Measurements from ENCODE around the gene SDK1.

The SDK1 gene, protein sequence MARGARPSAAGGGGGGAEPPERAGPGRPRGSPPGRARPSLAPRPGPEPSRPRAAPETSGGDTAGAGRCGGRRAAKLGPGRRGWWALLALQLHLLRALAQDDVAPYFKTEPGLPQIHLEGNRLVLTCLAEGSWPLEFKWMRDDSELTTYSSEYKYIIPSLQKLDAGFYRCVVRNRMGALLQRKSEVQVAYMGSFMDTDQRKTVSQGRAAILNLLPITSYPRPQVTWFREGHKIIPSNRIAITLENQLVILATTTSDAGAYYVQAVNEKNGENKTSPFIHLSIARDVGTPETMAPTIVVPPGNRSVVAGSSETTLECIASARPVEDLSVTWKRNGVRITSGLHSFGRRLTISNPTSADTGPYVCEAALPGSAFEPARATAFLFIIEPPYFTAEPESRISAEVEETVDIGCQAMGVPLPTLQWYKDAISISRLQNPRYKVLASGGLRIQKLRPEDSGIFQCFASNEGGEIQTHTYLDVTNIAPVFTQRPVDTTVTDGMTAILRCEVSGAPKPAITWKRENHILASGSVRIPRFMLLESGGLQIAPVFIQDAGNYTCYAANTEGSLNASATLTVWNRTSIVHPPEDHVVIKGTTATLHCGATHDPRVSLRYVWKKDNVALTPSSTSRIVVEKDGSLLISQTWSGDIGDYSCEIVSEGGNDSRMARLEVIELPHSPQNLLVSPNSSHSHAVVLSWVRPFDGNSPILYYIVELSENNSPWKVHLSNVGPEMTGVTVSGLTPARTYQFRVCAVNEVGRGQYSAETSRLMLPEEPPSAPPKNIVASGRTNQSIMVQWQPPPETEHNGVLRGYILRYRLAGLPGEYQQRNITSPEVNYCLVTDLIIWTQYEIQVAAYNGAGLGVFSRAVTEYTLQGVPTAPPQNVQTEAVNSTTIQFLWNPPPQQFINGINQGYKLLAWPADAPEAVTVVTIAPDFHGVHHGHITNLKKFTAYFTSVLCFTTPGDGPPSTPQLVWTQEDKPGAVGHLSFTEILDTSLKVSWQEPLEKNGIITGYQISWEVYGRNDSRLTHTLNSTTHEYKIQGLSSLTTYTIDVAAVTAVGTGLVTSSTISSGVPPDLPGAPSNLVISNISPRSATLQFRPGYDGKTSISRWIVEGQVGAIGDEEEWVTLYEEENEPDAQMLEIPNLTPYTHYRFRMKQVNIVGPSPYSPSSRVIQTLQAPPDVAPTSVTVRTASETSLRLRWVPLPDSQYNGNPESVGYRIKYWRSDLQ (N-terminal part only)

DNA sequence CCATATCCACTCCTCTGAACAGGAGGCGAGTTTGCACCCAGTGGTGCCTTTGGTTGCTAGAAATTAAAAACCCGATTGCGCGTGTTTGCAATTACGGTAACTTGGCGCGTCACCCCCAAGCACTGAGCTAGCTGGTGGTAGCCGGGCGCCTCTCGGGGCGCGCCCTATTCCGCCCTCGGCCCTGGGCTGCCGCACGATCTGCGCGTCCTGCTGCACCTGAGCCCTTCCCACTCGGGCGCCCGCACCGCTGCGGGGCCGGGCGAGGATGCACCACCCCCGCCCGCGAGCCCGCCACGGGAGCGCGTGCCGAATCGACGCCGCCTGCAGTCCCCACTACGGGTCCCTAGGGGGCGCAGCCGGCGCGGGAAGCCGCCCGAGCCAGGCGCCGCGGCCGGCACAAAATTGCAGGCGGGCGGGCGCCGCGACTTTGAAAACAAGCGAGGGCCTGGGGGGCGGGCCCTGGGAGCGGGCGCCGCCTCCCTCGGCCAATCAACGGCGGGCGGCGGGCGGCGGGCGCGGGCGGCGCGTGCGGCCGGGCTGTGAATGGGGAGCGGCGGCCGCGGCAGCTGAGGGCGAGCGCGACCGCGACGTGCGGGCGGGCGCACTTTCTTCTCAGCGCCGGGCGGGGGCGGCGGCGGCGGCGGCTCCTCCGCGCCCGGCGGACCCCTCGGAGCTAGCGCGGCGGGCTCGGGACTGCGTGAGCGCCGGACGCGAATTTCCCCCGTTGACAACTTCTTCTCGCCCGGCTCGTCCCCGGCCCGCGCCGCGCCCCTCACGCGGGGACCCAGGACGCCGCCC is at the start of gene SDK1:
Gene SDK1, plus strand, starts transcription at position 602 of the 798 bp plus-strand sequence. CDS start 335 bp downstream, outside the sequence.
- DNase-seq = peak in 55 of 56 donors; percentile 19 to 92 (median 76)

DNA sequence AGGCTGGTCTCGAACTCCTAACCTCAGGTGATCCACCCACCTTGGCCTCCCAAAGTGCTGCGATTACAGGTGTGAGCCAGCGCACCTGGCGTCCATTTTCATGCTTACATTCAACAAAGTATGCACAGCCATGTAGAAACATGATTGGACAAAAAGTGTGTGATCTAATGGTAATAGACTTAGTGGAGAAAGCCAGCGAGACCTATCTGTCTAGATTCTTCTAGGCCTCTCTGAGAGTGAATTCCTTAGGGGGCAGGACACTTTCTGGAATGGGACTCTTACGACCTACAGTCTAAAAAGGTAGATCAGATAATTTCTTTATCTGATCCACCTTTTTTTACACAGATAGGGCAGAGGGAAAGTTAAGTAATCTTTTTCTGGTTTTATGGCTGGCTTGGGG is 46.3 kb upstream of the SDK1 start:
- DNase-seq = no peak

DNA sequence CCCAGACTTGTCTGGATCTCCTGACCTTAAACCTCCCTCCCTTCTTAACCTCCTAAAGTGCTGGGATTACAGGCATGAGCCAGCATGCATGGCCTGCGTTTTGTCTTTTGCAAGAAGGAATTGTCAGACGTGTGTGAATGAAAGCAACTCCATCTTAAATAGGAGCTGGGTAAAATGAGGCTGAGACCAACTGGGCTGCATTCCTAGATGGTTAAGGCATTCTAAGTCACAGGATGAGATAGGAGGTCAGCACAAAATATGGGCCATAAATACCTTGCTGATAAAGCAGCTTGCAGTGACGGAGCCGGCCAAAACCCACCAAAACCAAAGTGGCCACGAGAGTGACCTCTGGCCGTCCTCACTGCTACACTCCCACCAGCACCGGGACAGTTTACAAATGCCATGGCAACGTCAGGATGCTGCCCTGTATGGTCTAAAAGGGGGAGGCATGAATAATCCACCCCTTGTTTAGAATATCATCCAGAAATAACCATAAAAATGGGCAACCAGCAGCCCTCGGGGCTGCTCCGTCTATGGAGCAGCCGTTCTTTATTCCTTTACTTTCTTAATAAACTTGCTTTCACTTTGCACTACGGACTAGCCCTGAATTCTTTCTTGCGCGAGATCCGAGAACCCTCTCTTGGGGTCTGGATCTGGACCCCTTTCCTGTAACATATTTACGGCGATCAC is 41.2 kb upstream of the SDK1 start:
- DNase-seq = no peak

DNA sequence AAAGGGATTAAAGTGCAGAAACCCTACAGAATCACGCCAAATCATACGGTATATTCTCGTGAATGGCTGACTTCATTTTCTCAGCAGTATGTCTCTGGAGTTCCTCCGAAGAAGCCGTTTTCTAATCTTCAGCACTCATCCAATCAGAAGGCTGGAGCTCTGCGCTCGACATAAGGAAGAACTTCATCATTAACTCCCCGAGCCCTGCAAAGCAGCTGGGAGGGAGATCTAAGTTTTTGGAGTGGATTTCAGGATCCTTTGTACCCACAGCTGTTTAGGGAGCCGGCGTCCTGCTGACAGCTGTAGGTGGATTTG is 40.7 kb upstream of the SDK1 start:
- DNase-seq = no peak

DNA sequence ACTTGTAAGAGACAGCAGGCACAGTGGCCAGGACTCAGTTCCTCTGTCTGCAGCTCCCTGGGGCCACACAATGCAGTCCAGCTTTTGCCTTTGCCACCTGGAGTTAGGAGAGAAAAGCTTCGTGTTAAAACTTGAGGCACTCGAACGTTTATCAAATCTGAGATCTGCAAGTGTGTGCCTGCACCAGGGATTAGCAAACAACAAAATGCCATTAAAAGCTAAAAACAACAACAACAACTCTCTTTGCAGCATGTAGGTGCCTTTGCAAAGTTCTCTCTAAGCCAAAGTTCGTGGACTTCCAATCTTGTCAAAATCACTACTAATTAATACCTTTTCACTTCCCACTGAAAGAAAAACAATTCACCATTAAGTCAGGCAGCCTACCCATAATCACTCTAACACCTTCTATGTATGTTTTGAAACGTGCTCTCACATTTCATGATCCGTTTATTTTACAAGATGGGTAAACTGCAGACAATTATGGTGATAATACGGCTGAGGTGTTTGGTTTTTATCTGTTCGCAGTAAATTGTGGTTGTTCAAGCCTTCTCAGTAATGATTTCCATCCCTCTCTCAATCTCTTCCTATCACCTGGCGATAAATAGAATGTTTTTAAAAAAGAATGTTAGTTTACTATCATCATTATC is 36.2 kb upstream of the SDK1 start:
- no peak for DNase-seq

DNA sequence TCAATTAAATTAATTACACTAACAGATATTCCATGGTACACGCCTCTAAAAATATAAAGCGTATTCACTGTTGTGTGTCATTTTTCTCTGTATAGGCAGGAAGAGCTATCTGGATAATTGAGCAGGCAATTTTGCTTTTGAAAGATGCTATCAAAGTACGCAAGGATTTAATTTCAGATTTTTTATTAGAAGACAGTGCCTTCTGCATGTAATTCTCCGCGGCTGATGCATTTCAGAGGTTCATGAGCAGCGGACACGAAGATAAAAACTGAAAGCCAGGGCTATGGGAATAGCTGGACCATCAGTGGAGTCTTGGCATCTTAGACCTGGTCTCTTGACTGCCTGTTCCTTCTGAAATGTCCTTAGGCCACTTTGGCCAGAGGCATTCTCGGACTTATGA is 35.7 kb upstream of the SDK1 start:
- no peak for DNase-seq

DNA sequence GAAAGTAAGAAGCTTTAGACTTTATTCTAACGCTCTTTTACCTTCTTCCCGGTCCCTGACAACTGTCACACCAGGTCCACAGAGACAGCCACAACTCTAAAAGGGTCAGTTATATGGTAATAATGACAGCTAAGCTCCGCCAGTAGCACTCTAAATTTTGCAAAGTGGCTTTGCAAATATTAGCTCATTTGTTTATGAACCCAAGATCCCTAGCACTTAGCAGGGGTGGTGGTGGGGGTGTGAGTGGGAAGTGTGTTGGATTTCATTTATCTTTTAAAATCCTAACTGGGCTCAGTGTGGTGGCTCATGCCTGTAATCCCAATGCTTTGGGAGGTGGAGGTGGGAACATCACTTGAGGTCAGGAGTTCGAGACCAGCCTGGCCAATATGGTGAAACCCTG is 34.8 kb upstream of the SDK1 start:
- no peak for DNase-seq

DNA sequence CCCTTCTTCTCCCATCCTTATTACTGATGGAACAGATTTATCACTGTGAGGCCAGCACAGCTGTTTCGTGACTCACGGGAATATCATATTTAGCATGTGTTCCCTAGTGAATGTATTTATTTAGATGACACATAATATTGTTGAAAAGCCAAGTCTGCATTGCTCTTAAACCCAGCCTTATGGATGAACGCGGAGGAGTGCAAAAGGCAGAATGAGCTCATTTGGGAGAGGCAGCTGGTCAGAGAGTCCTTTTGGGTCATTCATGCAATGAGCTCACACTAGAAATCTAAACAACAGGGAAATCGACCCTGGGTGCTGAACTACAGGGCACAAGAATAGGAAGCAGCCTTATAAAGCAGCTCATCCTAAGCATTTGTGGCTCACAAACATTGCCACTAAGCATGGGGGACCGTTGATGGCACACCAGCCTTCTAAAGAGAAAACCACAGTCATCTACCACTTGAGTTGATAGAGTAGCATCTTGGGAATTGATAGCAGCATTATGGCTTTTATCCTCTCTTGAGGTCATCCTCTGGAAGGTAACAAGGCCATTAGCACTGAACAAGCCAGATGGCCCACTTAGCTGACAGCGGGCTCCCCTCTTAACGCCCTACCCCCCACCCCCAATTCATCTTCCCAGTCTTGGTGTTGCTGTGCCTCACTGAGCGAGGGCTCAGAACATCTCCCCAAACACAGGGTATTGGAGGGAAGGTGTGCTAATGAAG is 32.9 kb upstream of the SDK1 start:
- DNase-seq = peak in 9 of 56 donors; percentile 1 to 44 (median 12)

DNA sequence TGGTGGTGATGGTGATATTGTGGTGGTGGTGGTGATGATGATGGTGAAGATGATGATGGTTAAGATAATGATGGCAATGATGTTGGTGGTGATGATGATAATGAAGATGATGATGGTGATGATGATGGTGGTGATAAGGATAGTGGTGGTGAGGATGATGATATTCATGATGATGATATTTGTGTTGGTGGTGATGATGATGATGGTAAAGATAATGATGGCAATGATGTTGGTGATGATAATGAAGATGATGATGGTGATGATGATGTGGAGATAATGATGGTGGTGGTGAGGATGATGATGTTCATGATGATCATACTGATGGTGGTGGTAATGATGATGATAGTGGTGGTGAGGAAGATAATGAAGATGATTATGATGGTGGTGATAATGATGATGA is 30.7 kb upstream of the SDK1 start:
- DNase-seq = no peak

DNA sequence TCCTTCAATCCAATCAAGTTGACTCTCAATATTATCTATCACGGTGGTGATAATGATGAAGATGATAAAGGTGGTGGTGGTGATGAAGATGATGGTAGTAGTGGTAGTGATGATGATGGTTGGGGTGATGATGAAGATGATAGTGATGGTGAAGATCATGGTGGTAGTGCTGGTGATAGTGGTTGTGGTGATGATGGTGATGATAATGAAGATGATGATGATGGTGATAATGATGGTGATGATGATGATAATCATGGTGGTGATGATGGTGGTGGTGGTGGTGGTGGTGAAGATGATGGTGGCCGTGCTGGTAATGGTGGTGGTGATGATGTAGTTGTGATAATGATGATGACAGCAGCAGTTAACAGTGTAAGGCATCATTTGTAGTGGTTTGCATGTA is 29.8 kb upstream of the SDK1 start:
- DNase-seq = no peak

DNA sequence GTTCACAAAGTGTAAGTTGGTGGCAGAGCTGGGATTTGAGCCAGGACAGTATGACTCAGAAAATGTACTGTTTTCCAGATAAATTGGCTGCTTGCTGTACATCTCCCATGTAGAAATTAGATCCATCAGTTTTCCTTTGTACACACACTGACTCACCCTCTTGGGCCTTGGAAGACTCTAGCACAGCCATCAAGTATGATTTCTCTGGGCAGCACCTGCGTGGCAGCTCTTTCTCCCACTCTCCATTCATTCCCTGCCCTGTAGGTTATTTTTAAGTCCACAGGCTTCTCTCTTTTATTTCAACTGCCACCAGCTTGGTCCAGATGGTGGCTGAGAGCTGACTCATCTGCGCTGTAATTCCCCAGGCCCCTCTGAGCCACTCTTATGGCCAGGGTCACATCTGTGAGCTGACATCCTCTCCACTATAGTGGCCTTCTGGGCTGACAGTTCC is 28.3 kb upstream of the SDK1 start:
- DNase-seq = peak in 1 of 56 donors; percentile 4

DNA sequence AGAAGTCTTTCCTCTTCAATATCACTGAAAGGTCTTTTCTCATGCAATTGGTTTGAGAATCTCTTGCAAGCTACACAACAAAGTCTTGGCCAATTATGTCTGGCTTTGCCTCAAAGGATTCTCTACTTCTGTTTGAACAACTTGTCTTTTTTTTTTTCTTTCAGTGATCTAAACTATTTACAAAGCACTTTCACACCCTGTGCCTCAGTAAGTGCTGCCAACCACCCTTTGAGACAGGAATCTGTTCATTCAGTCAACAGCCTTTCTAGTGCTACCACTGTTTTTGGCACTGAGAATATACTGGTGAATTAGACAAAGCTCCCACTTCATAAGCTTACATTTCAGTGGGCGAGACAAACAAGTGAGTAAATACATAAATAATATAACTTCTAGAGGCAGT is 26.9 kb upstream of the SDK1 start:
- DNase-seq = peak in 3 of 56 donors; percentile 4 to 6 (median 4)

DNA sequence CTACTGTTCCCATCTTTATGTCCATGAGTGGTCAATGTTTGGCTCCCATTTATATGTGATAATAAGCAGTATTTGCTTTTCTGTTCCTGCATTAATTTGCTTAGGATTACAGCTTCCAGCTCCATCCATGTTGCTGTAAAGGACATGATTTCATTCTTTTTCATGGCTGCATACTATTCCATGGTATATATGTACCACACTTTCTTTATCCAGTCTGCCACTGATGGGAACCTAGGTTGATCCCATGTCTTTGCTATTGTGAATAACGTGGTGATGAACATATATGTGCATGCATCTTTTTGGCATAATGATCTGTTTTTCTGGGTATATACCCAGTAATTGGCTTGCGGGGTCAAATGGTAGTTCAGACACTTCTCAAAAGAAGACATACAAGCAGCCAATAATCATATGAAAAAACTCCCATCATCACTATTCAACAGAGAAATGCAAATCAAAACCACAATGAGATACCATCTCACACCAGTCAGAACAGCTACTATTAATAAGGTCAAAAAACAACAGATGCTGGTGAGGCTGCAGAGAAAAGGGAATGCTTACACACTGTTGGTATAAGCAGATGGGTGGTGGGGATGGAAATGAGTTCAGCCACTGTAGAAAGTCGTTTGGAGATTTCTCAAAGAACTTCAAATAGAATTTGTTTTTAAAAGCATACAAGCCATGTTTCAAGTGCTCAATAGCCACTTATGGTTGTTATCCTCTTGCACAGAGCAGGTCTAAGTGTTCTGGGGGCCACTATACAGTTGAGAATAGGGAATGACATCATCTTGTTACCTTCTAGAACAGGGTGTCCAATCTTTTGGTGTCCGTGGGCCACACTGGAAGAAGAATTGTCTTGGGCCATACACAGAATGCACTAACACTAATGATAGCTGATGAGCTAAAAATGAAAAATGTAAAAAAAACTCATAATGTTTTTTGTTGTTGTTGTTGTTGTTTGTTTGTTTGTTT is 23.2 kb upstream of the SDK1 start:
- DNase-seq = no peak

DNA sequence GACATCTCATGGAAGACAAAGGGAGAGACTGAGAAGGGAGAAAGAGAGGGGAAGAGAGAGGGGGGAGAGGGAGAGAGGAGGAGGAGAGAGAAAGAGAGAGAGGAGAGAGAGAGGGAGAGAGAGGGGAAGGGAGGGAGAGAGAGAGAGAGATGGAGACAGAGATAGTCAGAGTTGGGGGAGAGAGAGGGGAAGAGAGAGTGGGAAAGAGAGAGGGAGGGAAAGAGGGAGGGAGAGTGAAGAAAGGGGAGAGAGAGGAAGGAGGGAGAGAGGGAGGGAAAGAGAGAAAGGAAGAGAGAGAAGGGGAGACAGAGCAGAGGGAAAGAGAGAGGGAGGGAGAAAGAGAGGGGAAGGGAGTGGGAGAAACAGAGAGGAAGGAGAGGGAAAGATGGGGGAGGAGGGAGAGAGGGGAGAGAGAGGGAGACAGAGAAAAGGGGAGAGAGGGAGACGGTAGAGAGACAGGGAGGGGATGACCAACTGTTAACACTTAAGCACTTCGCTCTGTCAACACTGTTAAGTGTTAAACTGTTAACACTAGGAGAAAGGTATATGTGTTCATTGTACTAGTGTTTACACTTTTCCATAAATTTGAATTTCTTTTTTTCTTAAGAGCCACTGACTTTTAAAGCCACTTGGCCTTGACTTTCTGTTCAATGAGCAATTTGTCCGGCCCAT is 21.8 kb upstream of the SDK1 start:
- DNase-seq = no peak

DNA sequence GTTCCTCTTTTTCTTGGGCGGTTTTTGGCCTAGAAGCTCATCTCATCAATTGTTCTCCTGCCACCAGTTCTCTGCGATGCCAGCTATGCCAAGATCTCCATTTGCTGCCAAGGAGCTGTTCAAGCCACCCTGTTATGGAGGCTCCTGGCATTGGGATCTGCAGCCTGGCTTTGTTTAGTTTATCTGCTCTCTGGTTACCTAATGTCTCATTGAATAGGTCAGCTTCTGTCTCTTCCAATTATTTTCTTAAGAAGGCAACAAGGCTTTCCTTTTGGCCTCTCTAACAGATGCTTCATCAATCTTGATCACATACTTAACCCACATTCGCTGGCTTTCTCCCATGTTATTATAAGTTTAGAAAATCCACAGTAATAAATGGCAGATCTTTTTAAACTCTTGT is 20.6 kb upstream of the SDK1 start:
- no peak for DNase-seq

DNA sequence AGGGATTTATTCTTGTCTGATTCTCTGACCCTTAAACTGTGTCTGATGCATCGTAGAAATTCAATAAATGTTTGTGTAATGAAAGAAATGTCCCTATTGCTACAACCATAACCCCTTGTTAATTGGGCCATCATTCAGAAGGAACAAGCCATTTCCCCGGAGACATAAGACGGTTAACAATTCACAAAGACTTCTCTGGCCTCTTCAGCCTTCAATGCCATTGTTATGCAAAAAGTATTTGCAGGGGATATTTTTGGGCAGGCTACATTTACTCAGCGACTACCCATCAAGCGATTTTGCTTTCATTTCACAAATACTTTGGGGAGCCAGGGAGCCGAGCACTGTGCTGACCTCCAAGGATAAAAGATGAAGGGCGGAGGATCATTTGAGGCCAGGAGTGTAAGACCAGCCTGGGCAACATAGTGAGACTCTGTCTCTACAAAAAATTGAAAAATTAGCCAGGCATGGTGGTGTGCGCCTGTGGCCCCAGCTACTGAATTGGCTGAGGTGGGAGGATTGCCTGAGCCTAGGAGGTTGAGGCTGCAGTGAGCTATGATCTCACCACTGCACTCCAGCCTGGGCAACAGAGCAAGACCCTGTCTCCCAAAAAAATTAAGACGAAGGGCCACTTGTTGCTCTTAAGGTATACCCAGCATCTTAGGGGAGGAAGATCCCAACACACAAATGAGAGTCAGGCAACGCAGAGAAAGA is 20.0 kb upstream of the SDK1 start:
- DNase-seq = no peak

DNA sequence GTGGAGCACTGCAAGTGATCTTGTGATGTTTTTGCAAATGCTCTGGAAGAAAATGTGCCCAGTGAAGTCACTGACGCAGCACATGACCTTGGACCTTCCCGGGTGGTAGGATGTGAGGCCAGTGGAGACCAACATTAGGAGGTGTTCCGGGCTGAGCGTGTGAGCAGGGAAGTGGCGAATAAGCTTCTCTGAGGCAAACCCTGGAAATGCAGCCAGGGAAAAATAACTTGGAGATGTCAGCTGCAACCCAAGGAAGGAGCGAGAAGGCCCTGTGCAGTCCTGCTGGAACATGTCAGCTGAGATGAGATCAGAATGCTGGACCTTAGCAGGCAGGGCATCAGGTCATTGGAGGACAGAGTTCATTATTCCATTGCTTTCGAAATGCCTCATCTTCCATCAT is 18.6 kb upstream of the SDK1 start:
- no peak for DNase-seq
